GM21423 (cell line): ENCODE results near the gene PPP3CA.
A peak's percentile ranks its signal among the peaks of the same experiment; 100 is the strongest.

ENCODE experiments used
- ATAC-seq: cut with Tn5 transposase; IDR thresholded peaks from one replicate; pipeline ENCODE4 v1.9.1; 2021; ENCODE audit warnings: mild to moderate bottlenecking, moderate library complexity; ENCODE audit not compliant: unreplicated experiment

Gene PPP3CA

GRCh38 chr4:101289306-101289705, 58.0 kb downstream of the PPP3CA start:
- ATAC-seq, result no peak

GRCh38 chr4:101288365-101289145, 58.8 kb downstream of the PPP3CA start:
- ATAC-seq, result no peak

GRCh38 chr4:101287324-101287723, 60.0 kb downstream of the PPP3CA start:
- no peak for ATAC-seq

GRCh38 chr4:101286663-101287062, 60.7 kb downstream of the PPP3CA start:
- ATAC-seq, result no peak

- no peak for ATAC-seq
Observed at GRCh38 chr4:101285985-101286384, 61.3 kb downstream of the PPP3CA start.

GRCh38 chr4:101284546-101284945, 62.8 kb downstream of the PPP3CA start:
- ATAC-seq, result no peak

GRCh38 chr4:101283434-101283833, 63.9 kb downstream of the PPP3CA start:
- ATAC-seq, result no peak

- ATAC-seq, result no peak
Observed at GRCh38 chr4:101282076-101282844, 65.1 kb downstream of the PPP3CA start.

GRCh38 chr4:101280866-101281600, 66.3 kb downstream of the PPP3CA start:
- no peak for ATAC-seq

GRCh38 chr4:101279377-101279871, 67.9 kb downstream of the PPP3CA start:
- peak; percentile 78 for ATAC-seq

GRCh38 chr4:101277671-101278070, 69.7 kb downstream of the PPP3CA start:
- no peak for ATAC-seq

- ATAC-seq, result no peak
Observed at GRCh38 chr4:101276661-101277060, 70.7 kb downstream of the PPP3CA start.

- peak; percentile 79 for ATAC-seq
Observed at GRCh38 chr4:101274888-101275752, 72.2 kb downstream of the PPP3CA start.

GRCh38 chr4:101271516-101271915, 75.8 kb downstream of the PPP3CA start:
- ATAC-seq, result no peak

GRCh38 chr4:101269682-101270081, 77.6 kb downstream of the PPP3CA start:
- no peak for ATAC-seq

GRCh38 chr4:101265816-101266172, 81.5 kb downstream of the PPP3CA start:
- no peak for ATAC-seq

- no peak for ATAC-seq
Observed at GRCh38 chr4:101264993-101265815, 82.1 kb downstream of the PPP3CA start.

GRCh38 chr4:101264512-101264911, 82.8 kb downstream of the PPP3CA start:
- ATAC-seq, result no peak

GRCh38 chr4:101262683-101263082, 84.6 kb downstream of the PPP3CA start:
- ATAC-seq, result peak; percentile 72

- peak; percentile 76 for ATAC-seq
Observed at GRCh38 chr4:101259876-101260275, 87.5 kb downstream of the PPP3CA start.
